Amniotic epithelial cell (primary cell): ENCODE results near the gene FRG1.
"Not testable (repeated sequence)": the region's sequence is repeated elsewhere in the genome, so short reads cannot be mapped to it uniquely, and the experiment has no call there.

Source experiments
- DNase-seq: peaks from one replicate; pipeline ENCODE4 v3.0.0-alpha.2; 2010; ENCODE audit warnings: low read depth

The FRG1 gene

DNA sequence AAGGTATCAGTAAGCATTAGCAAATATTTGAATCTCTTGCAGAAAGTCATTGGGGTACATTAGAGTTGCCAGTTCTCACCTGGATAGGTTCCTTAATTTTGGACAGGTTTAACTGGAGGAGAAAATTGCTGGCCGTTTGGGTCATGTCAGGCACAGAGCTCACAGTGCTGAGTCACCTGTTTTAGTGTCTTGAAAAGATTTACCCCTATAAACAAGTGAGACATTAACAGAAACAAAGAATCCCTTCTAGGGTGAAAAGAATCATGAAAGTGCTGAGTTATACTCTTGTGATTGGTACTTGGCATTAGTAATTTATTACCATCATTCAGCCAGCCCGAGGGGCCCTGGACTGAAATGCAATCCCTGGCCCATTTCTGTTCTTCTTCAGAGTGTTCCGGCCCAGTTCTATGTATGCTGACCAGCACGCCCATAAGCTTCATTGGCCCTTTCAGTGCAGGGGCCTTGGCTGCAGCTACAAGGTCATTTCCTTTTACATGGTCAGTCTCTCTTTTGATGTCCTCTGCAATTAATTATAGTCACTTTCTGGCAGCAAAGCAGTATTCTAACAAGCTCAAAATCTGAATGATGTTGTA lies 45.1 kb downstream of the FRG1 start:
- DNase-seq: not testable (repeated sequence)

DNA sequence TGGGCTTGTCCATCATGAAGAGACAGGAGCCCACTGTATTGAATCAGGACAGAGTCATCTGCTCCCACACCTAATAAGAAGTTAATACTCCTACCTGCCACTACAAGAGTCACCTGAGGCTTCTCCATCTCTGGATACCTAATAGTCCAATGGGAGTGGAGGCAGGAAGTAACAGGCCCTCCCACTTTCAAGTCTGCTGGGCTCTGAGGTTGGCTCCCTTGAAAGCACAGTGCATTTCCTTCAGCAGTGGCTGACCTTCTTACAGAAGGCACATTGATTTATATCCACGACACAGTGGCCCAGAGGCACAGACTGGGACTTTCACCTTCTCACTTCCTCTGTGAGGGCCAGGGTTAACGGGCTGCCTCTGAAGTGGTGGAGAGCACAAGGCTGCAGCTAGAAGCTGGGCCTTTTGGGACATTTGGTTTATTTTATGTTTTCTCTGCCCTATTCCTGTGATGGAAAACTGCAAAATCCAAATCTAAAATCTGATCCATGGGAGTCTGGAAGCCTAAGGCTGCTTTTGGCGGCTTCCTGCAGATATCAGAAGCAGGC lies 48.3 kb downstream of the FRG1 start:
- no peak for DNase-seq

DNA sequence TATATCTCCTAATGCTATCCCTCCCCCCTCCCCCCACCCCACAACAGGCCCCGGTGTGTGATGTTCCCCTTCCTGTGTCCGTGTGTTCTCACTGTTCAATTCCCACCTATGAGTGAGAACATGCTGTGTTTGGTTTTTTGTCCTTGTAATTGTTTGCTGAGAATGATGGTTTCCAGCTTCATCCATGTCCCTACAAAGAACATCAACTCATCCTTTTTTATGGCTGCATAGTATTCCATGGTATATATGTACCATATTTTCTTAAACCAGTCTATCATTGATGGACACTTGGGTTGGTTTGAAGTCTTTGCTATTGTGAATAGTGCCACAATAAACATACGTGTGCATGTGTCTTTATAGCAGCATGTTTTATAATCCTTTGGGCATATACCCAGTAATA lies 49.3 kb downstream of the FRG1 start:
- DNase-seq: not testable (repeated sequence)
